GM23338 (cell line): ENCODE results near the gene AOPEP. TPM values are rescaled to one million over a fixed set of nuclear protein-coding genes. Genes with fewer than 3 reads are reported as not detected.

Experiments
- ATAC-seq: fragments of 200-7000 bp; cut with Tn5 transposase; 3 replicates; pipeline ENCODE4 v1.9.1; 2020
- DNase-seq: peaks from one replicate; pipeline ENCODE4 v3.0.0-alpha.2; 2015; ENCODE audit warnings: low spot score
- H2AFZ ChIP-seq: fragments of 200-600 bp; sonication (generic); 2 replicates; pipeline ENCODE4 v1.8.0; 2016; ENCODE audit warnings: antibody characterized with exemption, mild to moderate bottlenecking, moderate library complexity
- H3F3A ChIP-seq: fragments of 200-600 bp; sonication (generic); replicated peaks from 2 replicates; pipeline ENCODE4 v1.8.0; 2017; ENCODE audit warnings: antibody characterized with exemption, mixed run types, low read depth
- H3K27ac ChIP-seq: fragments of 200-600 bp; sonication (generic); 2 replicates; pipeline ENCODE4 v1.6.1; 2016; ENCODE audit warnings: low read depth
- H3K27me3 ChIP-seq: fragments of 200-600 bp; sonication (generic); 2 replicates; pipeline ENCODE4 v1.8.0; 2016; ENCODE audit warnings: mild to moderate bottlenecking, mixed run types, moderate library complexity; ENCODE audit not compliant: insufficient read depth
- H3K36me3 ChIP-seq: fragments of 200-600 bp; sonication (generic); 2 replicates; pipeline ENCODE4 v1.8.0; 2016; ENCODE audit warnings: mild to moderate bottlenecking; ENCODE audit not compliant: insufficient read depth
- H3K4me1 ChIP-seq: fragments of 200-600 bp; sonication (generic); 2 replicates; pipeline ENCODE4 v1.8.0; 2016; ENCODE audit warnings: mild to moderate bottlenecking, moderate library complexity; ENCODE audit not compliant: insufficient read depth
- H3K4me2 ChIP-seq: fragments of 200-600 bp; sonication (generic); 2 replicates; pipeline ENCODE4 v1.7.1; 2017; ENCODE audit warnings: mixed run types
- H3K4me3 ChIP-seq: fragments of 200-600 bp; sonication (generic); 2 replicates; pipeline ENCODE4 v1.6.1; 2016; ENCODE audit warnings: mixed run types
- H3K79me2 ChIP-seq: fragments of 200-600 bp; sonication (generic); replicated peaks from 2 replicates; pipeline ENCODE4 v1.8.0; 2017; ENCODE audit warnings: mild to moderate bottlenecking; ENCODE audit not compliant: insufficient read depth
- H3K9me2 ChIP-seq: fragments of 200-600 bp; sonication (generic); 2 replicates; pipeline ENCODE4 v1.8.0; 2017; ENCODE audit not compliant: insufficient read depth
- H4K20me1 ChIP-seq: fragments of 200-600 bp; sonication (generic); replicated peaks from 2 replicates; pipeline ENCODE4 v1.8.0; 2017; ENCODE audit warnings: mild to moderate bottlenecking; ENCODE audit not compliant: insufficient read depth
- H3K27ac Mint-ChIP-seq: 2 replicates; pipeline ENCODE4 v1.8.0; 2020; ENCODE audit warnings: inconsistent platforms, mild to moderate bottlenecking, moderate library complexity, mixed read lengths
- H3K27me3 Mint-ChIP-seq: 3 replicates; pipeline ENCODE4 v1.8.0; 2022; ENCODE audit warnings: low read depth, mild to moderate bottlenecking, moderate library complexity, mixed read lengths, inconsistent platforms; ENCODE audit not compliant: insufficient read depth, poor library complexity
- H3K36me3 Mint-ChIP-seq: 3 replicates; pipeline ENCODE4 v1.8.0; 2021; ENCODE audit warnings: low read depth, mild to moderate bottlenecking, inconsistent platforms, moderate library complexity, mixed read lengths
- H3K4me1 Mint-ChIP-seq: 3 replicates; pipeline ENCODE4 v1.8.0; 2020; ENCODE audit warnings: mild to moderate bottlenecking, inconsistent platforms, mixed read lengths
- H3K4me3 Mint-ChIP-seq: 3 replicates; pipeline ENCODE4 v1.8.0; 2021; ENCODE audit warnings: moderate library complexity, mild to moderate bottlenecking, inconsistent platforms, mixed read lengths
- H3K9me3 Mint-ChIP-seq: 3 replicates; pipeline ENCODE4 v1.8.0; 2020; ENCODE audit warnings: moderate library complexity, mild to moderate bottlenecking, inconsistent platforms, mixed read lengths
- CREB1 ChIP-seq: fragments of 250-450 bp; sonication (Bioruptor Pico); IDR thresholded peaks from 2 replicates; pipeline ENCODE4 v1.5.0; 2020; ENCODE audit warnings: low read depth, mild to moderate bottlenecking, moderate library complexity
- EZH2 ChIP-seq: fragments of 200-600 bp; sonication (generic); IDR thresholded peaks from one replicate; pipeline ENCODE4 v1.8.0; 2017; ENCODE audit warnings: antibody characterized with exemption, mild to moderate bottlenecking, low read depth; ENCODE audit not compliant: unreplicated experiment
- EZH2phosphoT487 ChIP-seq: fragments of 200-600 bp; sonication (generic); IDR thresholded peaks from one replicate; pipeline ENCODE4 v1.8.1; 2018; ENCODE audit warnings: antibody characterized with exemption; ENCODE audit not compliant: unreplicated experiment
- JUNB ChIP-seq: IDR thresholded peaks from one replicate; pipeline ENCODE4 v1.6.1; 2016; ENCODE audit warnings: antibody characterized with exemption; ENCODE audit not compliant: unreplicated experiment
- NANOG ChIP-seq: IDR thresholded peaks from 2 replicates; pipeline ENCODE4 v1.6.1; 2016; ENCODE audit warnings: antibody characterized with exemption, borderline replicate concordance
- POLR2AphosphoS5 ChIP-seq: IDR thresholded peaks from 2 replicates; pipeline ENCODE4 v1.6.1; 2016; ENCODE audit warnings: antibody characterized with exemption, low read depth
- STAT1 ChIP-seq: IDR thresholded peaks from one replicate; pipeline ENCODE4 v1.6.1; 2016; ENCODE audit warnings: antibody characterized with exemption; ENCODE audit not compliant: unreplicated experiment
- ZNF114 ChIP-seq: fragments of 250-450 bp; sonication (Bioruptor Pico); IDR thresholded peaks from 2 replicates; pipeline ENCODE4 v1.5.0; 2020; ENCODE audit warnings: mild to moderate bottlenecking, moderate library complexity
- ZNF331 ChIP-seq: fragments of 250-450 bp; sonication (Bioruptor Pico); IDR thresholded peaks from 2 replicates; pipeline ENCODE4 v1.5.0; 2020; ENCODE audit warnings: low read depth, mild to moderate bottlenecking, moderate library complexity
- polyA plus RNA-seq: library from polyadenylated mRNA; unstranded; fragments of >200 nt; fragmentation: Nextera tagmentation; extraction: Ambion mirVana; gene quantifications from 2 replicates; pipeline ENCODE4 v1.2.1, GENCODE V29; 2016
- total RNA-seq: library from RNA; depleted of rRNA; stranded (reverse); fragments of >200 nt; shearing (Covaris generic); gene quantifications from 2 replicates; pipeline ENCODE4 v1.2.3, GENCODE V29; 2014
- TF ChIP-seq, protein P1 (sequence below): fragments of 250-450 bp; sonication (Bioruptor Pico); IDR thresholded peaks from 2 replicates; pipeline ENCODE4 v1.5.0; 2020; ENCODE audit warnings: mild to moderate bottlenecking, moderate library complexity
- TF ChIP-seq, protein P2 (sequence below), 2 experiments: fragments of 200-600 bp in 1 of 2; sonication (generic) in 1 of 2; conservative IDR thresholded peaks; 2 replicates each; pipeline versions ENCODE4 v1.5.1 to v1.6.1; 2016 to 2017; ENCODE audit warnings: antibody characterized with exemption in 2 of 2, low read depth in 2 of 2, mild to moderate bottlenecking in 2 of 2, moderate library complexity in 1 of 2

The AOPEP gene
- total and polyA plus RNA-seq, 2 experiments from 2014 or later = 7.0 to 16.5 TPM

DNA sequence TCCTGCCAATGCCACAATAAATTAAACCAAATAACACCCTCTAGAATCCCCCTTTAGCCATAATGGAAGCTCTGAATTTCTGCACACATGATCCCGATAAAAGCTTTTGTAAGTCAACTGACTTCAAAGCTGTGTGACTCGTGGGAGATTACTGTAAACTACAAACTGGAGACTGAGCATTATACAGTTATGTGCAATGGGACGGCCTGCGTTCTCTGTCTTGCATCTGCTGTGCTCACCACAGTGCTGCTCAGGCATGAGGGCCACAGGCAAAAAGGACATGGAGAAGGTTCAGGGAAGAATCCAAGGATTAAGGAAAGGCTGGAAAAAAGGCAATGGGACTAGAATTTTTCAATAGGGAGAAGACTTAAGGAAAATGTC is 406.8 kb downstream of the AOPEP start (continued):
- TF ChIP-seq STAT1 (no peak), EZH2phosphoT487 (no peak), ZNF114 (CRISPR knock-in tag) (no peak)

DNA sequence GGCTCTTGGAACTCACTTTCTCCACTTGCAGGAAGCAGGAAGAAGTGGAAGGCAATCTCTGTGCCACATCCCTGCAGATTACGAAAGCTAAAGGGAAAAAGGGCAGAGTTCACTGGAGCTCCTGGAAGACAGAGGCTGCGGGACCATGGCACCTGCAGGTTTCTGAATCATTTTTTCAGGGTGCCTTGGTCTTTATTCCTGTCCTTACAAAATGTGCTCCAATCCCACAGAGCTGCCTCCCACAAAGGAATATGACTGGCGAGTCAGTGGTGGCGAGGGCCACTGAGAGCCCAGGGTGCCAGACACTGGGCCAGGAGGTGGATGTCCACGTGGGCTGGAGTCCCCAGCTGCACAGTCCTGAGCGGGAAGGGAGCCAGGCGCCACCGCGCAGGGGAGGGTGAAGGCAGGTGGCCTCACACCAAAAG is 408.0 kb downstream of the AOPEP start:
- Histone ChIP-seq H3K36me3 (no peaks in the 10 kb centered on the region), H3K4me3 (no peak overlapping the region), H3K27me3 (no peaks in the 10 kb centered on the region), H3K79me2 (no peaks in the 10 kb centered on the region), H3K9me2 (no peaks in the 10 kb centered on the region), H3F3A (no peaks in the 10 kb centered on the region), H3K27ac (no peak overlapping the region), H4K20me1 (no peaks in the 10 kb centered on the region), H2AFZ (no peak overlapping the region), H3K4me2 (no peak overlapping the region), H3K4me1 (peaks cover 31% of the 10 kb centered on the region)
- Mint-ChIP-seq H3K27me3 (peaks cover 3% of the 10 kb centered on the region), H3K4me1 (peaks cover 66% of the 10 kb centered on the region), H3K9me3 (no peaks in the 10 kb centered on the region; the same call in 2 of the 3 replicates), H3K4me3 (no peak overlapping the region), H3K27ac (no peak overlapping the region; the same call in 1 of the 2 replicates), H3K36me3 (no peaks in the 10 kb centered on the region)
- ATAC-seq = no peak
- TF ChIP-seq JUNB = no peak
- TF ChIP-seq ZNF114 (CRISPR knock-in tag) = no peak
- no peak for TF ChIP-seq EZH2phosphoT487
- no peak for TF ChIP-seq CREB1 (CRISPR knock-in tag)
- TF ChIP-seq, protein P1, sequence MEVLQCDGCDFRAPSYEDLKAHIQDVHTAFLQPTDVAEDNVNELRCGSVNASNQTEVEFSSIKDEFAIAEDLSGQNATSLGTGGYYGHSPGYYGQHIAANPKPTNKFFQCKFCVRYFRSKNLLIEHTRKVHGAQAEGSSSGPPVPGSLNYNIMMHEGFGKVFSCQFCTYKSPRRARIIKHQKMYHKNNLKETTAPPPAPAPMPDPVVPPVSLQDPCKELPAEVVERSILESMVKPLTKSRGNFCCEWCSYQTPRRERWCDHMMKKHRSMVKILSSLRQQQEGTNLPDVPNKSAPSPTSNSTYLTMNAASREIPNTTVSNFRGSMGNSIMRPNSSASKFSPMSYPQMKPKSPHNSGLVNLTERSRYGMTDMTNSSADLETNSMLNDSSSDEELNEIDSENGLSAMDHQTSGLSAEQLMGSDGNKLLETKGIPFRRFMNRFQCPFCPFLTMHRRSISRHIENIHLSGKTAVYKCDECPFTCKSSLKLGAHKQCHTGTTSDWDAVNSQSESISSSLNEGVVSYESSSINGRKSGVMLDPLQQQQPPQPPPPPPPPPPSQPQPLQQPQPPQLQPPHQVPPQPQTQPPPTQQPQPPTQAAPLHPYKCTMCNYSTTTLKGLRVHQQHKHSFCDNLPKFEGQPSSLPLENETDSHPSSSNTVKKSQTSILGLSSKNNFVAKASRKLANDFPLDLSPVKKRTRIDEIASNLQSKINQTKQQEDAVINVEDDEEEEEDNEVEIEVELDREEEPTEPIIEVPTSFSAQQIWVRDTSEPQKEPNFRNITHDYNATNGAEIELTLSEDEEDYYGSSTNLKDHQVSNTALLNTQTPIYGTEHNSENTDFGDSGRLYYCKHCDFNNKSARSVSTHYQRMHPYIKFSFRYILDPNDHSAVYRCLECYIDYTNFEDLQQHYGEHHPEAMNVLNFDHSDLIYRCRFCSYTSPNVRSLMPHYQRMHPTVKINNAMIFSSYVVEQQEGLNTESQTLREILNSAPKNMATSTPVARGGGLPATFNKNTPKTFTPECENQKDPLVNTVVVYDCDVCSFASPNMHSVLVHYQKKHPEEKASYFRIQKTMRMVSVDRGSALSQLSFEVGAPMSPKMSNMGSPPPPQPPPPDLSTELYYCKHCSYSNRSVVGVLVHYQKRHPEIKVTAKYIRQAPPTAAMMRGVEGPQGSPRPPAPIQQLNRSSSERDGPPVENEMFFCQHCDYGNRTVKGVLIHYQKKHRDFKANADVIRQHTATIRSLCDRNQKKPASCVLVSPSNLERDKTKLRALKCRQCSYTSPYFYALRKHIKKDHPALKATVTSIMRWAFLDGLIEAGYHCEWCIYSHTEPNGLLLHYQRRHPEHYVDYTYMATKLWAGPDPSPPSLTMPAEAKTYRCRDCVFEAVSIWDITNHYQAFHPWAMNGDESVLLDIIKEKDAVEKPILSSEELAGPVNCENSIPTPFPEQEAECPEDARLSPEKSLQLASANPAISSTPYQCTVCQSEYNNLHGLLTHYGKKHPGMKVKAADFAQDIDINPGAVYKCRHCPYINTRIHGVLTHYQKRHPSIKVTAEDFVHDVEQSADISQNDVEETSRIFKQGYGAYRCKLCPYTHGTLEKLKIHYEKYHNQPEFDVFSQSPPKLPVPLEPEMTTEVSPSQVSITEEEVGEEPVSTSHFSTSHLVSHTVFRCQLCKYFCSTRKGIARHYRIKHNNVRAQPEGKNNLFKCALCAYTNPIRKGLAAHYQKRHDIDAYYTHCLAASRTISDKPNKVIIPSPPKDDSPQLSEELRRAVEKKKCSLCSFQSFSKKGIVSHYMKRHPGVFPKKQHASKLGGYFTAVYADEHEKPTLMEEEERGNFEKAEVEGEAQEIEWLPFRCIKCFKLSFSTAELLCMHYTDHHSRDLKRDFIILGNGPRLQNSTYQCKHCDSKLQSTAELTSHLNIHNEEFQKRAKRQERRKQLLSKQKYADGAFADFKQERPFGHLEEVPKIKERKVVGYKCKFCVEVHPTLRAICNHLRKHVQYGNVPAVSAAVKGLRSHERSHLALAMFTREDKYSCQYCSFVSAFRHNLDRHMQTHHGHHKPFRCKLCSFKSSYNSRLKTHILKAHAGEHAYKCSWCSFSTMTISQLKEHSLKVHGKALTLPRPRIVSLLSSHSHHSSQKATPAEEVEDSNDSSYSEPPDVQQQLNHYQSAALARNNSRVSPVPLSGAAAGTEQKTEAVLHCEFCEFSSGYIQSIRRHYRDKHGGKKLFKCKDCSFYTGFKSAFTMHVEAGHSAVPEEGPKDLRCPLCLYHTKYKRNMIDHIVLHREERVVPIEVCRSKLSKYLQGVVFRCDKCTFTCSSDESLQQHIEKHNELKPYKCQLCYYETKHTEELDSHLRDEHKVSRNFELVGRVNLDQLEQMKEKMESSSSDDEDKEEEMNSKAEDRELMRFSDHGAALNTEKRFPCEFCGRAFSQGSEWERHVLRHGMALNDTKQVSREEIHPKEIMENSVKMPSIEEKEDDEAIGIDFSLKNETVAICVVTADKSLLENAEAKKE (CRISPR knock-in tag) = no peak
- no peak for TF ChIP-seq ZNF331
- no peak for TF ChIP-seq NANOG
- TF ChIP-seq POLR2AphosphoS5 = no peak
- TF ChIP-seq, protein P2, sequence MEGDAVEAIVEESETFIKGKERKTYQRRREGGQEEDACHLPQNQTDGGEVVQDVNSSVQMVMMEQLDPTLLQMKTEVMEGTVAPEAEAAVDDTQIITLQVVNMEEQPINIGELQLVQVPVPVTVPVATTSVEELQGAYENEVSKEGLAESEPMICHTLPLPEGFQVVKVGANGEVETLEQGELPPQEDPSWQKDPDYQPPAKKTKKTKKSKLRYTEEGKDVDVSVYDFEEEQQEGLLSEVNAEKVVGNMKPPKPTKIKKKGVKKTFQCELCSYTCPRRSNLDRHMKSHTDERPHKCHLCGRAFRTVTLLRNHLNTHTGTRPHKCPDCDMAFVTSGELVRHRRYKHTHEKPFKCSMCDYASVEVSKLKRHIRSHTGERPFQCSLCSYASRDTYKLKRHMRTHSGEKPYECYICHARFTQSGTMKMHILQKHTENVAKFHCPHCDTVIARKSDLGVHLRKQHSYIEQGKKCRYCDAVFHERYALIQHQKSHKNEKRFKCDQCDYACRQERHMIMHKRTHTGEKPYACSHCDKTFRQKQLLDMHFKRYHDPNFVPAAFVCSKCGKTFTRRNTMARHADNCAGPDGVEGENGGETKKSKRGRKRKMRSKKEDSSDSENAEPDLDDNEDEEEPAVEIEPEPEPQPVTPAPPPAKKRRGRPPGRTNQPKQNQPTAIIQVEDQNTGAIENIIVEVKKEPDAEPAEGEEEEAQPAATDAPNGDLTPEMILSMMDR (conservative IDR thresholded peaks at IDR 0.05; ENCODE audit: low read depth in 2 of 2) = no peak
- TF ChIP-seq EZH2 = no peak
- DNase-seq = no peak
